HTERT RPE-1 (cell line): ENCODE results near the gene ZNF574.
"Not testable (repeated sequence)": the region's sequence is repeated elsewhere in the genome, so short reads cannot be mapped to it uniquely, and the experiment has no call there.

ENCODE experiments used
- in situ Hi-C: fragments of 300-500 bp; cut with MboI; formaldehyde crosslinking; loops from 4 replicates; pipeline ENCODE4 v1.14.3; 2020; ENCODE audit warnings: low sequenced_read_pairs

ZNF574 gene, protein sequence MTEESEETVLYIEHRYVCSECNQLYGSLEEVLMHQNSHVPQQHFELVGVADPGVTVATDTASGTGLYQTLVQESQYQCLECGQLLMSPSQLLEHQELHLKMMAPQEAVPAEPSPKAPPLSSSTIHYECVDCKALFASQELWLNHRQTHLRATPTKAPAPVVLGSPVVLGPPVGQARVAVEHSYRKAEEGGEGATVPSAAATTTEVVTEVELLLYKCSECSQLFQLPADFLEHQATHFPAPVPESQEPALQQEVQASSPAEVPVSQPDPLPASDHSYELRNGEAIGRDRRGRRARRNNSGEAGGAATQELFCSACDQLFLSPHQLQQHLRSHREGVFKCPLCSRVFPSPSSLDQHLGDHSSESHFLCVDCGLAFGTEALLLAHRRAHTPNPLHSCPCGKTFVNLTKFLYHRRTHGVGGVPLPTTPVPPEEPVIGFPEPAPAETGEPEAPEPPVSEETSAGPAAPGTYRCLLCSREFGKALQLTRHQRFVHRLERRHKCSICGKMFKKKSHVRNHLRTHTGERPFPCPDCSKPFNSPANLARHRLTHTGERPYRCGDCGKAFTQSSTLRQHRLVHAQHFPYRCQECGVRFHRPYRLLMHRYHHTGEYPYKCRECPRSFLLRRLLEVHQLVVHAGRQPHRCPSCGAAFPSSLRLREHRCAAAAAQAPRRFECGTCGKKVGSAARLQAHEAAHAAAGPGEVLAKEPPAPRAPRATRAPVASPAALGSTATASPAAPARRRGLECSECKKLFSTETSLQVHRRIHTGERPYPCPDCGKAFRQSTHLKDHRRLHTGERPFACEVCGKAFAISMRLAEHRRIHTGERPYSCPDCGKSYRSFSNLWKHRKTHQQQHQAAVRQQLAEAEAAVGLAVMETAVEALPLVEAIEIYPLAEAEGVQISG

DNA sequence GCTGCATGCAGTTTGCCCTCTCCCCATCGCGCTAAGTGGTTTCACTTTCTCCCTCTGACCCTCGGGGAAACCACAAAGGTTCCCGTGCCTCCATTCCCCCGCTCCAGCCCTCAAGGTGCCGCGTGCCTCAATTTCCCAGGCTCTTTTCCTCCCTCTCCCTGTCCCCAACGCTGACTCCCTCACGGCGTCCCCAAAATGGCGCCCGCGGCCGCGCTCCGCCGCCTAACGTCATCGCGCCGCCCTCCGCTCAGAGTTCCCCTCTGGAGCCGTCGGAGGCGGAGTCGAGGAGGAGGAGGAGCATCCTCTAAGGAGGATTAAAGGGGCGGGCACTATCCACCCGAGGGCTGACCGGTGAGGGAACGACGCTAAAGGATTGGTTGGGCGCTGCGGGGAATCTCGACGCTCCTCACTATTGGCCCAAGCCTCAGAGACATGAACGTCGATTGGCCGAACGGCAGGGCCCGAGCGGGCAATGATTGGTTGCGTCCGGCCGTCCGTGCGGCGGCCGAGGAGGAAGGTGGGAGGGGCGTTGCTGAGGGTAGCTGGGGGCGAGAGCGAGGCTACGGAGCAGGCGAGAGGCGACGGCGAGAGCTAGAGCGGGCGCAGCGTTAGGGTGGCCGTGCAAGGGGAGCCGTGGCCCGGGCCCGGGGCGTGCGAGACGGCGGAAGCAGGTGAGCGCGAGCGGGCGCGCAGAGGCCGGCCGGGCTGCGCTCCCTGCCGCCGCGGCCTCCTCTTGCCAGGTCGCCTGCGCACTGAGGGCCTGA, at the start of gene ZNF574:
ZNF574 (plus strand) TSS at position 551 of the 764 bp plus-strand sequence. CDS start 2,441 bp downstream, outside the sequence.
- in situ Hi-C loops, result no loop called here

DNA sequence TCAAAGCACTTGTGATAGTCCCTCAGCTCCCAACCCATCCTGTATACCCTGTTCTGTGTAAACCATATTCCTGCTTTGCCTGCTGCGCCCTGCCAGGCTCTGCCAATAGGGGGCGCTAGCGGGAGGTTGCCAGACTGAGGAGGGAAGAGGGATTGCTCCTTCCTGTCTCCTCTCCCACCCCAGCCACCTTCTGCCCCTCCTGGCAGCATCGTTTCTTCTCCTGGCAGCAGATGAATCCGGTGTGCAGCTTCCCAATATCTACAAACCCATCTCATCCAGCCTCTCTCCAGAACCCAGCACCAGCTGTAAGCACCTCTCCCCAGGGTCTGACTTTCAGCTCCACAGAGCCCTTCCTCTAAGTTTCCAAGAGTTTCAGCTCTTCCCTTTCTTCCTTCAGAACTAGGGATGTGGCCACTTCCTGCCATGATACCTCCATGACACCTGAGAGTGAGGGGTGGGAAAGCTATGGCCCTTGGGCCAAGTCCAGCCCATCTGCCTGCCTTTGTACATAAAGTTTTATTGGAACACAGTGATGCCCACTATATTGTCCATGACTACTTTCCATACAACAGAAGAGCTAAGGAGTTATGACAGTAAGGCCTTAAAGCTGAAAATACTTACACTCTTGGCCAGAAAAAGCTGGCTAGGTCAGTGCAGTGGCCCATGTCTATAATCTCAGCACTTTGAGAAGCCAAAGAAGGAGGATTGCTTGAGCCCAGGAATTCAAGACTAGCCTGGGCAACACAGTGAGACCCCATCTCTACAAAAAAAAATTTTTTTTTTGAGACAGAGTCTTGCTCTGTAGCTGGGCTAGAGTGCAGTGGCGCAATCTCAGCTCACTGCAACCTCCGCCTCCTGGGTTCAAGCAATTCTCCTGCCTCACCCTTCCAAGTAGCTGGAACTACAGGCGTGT, 47.4 kb upstream of the ZNF574 start:
- in situ Hi-C loops, result no loop called here

DNA sequence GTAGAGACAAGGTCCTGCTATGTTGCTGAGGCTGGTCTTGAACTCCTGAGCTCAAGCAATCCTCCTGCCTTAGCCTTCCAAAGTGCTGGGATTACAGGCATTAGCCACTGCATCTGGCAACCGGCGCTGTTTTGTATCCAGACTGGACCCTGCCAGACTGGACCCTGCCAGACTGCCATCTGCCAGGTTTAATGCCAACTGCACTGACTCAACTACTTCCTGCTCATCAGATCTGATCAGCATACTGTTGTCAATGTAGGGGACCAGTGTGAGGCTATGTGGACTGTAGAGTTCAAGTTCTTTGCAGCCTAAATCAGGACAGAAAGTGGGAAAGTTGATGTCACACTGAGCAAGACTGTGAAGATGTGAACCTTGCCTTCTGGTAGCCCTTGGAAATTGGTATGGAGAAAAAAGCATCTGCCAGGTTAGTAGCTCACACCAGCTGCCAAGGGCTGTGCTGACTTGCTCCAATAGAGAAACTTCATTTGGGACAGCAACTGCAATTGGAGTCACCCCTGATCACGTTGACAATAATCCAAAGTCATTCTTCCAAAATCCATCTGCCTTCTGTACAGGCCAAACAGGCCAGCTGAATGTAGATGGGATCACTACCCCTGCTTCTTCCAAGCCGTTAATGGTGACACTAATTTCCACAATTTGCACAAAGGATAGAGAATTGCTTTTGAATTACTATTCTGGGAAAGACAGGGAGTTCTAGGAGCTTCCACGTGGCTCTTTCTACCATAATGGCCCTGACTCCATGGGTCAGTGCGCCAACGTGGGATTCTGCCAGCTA, 45.1 kb upstream of the ZNF574 start:
- in situ Hi-C loops, result no loop called here

DNA sequence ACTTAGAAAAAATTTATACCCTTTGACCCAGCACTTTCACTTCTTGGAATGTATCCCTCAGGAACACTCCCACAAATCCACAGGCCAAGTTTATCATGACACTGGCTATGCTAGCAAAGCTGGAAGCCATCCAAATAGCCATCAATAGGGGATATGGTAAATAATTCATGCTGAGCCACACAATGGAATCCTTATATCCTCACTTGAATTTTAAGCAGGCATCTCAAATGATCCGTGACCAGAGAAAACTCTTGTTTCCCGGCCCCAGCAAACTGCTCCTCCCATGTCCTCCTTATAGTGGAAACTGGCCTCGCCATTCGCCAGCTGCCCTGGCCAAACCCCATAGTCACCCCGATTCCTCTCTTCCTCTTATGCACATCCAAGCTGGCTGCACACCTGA, 43.5 kb upstream of the ZNF574 start:
- in situ Hi-C loops, result no loop called here

DNA sequence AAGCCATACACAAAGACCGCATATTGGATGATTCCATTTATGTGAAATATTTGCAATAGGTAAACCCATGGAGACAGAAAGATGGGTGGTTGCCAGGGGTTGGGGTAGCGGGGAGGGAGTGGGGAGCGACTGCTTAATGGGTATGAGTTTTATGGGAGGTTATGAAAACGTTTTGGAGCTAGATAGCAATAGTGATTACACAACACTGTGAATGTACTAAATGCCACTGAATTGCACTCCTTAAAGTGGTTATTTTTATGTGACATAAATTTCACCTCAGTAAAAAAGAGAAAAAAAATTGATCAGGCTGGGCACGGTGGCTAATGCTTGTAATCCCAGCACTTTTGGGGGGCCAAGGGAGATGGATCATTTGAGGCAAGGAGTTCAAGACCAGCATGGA, 42.6 kb upstream of the ZNF574 start:
- in situ Hi-C loops, result no loop called here

DNA sequence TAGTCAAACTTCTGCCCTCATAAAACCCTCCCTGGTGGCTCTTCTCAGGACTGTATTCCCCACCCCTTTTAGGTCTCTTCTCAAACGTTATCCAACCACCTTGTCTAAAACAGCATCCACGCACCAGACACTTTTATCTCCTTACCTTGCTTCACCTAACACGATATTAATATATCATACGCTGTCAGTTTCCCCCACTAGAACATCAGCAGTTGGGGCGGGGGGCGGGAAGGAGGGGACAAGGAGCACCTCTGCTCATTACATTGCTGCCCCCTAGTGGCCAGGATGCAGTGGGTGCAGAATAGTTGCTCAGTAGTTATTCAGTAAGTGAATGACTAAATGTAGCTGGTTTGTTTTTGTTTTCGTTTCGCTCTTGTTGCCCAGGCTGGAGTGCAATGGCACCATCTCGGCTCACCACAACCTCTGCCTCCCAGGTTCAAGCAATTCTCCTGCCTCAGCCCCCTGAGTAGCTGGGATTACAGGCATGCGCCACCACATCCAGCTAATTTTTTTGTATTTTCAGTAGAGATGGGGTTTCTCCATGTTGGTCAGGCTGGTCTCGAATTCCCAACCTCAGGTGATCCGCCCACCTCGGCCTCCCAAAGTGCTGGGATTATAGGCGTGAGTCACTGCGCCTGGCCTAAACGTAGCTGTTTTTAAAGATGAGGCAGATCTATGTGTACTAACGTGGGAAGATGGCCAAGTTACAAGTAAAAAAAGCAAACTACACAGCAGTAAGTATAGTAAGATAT, 41.1 kb upstream of the ZNF574 start:
- in situ Hi-C loops, result not testable (repeated sequence)

DNA sequence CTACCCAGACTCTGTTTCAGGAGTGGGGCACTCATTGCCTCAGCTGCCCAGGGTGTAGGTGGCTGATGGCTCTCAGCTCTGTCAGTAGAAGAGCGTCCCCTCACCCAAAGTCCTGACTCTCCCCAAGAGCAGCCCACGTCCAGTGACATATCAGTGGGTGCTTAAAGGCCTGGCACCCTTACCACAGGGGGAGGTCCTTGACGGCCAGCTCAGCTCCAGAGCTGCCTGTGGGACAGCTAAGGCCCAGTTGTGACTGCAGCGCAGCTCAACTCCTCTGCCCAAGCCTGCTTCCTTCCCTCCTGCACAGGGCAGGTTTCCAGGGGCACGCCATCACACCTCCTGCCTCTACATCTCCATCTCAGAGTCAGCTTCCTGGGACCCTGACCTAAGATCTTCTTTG, 38.3 kb upstream of the ZNF574 start:
- in situ Hi-C loops, result no loop called here

DNA sequence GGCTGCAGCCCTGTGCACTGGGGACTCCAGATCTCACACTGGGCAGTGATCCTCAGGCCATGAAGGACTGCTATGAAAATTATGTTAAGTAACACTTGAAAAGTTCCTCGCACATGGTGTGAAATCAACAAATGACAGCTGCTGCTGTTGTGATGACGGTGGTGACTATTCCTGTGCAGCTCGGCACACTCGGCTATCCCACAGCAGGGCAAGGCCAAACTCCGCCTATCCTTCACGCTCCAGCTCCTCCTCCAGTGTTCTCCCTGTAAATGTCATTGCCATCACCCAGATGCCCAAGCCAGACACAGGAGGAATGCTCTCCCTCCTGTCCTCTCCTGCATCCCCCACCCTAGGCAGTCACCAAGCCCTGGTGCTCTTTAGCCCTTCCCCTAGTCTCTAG, 37.3 kb upstream of the ZNF574 start:
- in situ Hi-C loops, result no loop called here

DNA sequence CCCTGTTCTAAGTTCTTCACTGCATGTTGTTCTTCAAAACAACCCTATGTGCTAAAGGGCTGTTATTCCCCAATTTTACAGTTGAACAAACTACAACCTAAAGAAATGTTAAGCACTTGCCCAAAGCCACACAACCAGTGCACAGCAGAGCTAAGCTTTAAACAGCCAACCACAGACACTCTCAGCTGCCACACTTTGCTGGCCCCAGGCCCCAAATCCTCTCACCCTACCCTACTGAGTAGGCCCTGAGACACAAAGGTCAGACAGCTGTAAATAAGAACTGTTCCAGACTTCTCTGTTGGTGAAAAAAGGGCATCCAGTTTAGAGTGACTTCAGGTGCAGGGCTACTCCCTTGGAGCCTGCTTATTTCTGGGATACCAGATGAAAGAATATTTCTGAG, 35.9 kb upstream of the ZNF574 start:
- in situ Hi-C loops, result no loop called here

DNA sequence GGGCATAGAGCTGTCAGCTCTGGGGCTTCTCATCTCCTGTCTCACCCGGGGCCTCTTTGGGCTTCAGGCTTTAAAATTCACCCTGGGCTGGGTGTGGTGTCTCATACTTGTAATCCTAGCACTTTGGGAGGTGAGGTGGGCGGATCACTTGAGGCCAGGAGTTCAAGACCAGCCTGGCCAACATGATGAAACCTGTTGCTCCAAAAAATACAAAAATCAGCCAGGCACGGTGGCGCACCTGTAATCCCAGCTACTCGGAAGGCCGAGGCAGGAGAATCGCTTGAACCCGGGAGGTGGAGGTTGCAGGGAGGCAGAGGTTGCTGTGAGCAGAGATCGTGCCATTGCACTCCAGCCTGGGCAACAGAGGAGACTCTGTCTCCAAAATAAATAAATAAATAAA, 35.5 kb upstream of the ZNF574 start:
- in situ Hi-C loops, result not testable (repeated sequence)

DNA sequence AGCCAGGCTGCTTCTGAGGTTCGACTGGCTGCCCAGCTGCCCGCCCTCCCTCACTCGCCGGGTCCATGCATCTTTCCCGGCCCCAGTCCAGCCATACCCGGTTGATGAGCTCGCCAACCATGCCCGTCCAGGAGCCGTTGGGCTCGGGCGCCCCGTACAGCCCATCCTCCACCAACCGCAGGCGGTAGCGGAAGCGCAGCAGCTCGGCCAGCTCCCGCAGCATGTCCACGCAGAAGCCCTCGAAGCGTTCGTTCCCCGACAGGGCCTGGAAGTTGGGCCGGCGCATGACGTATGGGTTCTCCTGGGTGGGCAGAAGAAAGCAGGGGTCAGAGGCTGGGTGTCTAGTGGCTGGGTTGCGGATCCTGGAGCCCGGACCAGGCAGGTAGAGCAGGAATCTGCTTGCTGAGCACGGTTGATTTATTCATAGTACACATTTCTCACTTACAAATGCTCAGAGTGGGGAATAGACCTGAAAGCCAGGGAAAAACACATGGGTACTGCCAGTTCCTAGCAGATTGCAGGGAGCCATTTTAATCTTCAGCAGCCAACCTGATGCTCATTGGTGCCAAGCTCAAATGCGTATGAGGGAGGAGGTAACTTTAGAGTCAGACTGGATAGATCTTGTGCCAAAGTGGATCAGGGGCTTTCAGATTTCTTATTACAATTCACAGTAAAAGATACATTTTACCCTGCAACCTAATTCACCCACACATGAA, 33.4 kb upstream of the ZNF574 start:
- in situ Hi-C loops, result no loop called here

DNA sequence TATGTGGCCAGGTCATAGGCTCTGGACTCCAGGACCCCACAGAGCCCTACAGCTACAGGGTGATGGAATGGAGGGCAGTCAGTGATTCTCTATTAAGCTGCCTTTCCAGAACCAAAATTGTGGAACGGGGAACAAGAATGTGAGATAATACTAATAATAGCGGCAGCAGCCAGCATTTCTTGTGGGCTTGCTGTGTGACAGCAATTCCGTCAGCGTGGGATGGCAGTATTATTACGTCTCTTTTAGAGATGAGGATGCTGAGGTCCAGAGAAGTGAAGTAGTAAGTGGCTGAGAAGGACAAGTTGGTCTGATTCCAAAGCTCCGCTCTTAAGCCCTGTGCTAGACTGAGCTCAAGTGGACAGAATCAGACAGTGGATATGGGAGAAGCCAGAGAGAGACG, 30.4 kb upstream of the ZNF574 start:
- in situ Hi-C loops, result no loop called here

DNA sequence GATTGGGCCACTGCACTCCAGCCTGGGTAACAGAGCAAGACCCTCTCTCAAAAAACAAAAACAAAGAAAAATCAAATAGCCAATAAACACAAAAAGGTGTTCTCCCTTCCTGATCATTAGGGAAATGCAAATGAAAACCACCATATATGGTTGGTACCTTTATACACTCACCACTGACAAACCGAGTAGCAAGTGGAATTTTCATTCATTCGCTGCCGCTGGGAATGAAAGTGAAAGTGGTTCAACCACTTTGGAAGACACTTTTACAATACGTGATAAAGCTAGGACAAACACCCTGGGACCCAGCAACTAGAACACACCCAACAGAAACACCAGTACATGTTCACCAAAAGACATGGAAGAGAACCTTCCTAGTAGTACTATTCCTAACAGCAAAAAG, 27.0 kb upstream of the ZNF574 start:
- in situ Hi-C loops, result no loop called here

DNA sequence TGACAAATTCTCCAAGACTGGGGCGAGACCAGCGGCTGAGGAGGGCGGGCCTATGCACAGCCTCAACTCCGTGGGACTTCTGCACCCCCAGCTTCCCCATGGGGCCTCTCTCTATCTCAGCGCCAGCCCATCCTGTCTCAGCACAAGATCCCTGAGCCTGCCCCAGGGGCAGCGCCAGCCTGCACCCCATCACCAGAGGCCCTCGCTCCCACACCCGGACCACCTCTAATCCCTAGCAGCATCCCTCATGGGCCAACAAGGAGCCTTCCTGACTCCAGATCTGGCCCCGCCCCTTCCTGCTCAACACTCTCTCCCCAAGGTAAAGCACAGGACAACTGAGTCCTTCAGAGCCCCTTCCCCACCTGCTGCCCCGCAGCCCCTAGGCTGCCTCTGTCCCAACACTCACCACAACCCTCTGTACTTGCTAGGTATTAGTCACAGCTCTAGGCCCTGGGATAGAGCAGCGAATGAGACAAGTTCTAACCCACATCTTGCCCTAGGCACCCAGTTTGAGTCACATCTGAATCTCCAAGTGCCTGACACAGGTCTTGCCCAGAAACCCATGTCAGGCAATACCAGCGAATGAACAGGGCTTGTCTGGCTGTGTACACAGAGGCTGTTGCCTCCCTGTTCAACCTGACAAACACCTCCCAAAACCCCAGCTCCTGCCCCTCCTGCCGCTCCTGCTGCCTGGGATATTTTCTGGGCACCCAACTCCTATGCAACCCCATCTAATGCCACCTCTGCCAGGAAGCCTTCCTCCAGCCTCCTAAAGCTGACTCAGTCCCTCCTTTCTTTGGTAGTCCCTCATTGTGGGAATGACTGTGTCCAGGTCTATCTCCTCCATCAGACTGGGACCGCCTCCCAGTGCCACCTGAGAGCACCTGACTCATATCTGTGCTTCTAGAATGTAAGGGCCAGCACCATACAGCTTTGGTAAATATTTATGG, 24.5 kb upstream of the ZNF574 start:
- in situ Hi-C loops, result no loop called here

DNA sequence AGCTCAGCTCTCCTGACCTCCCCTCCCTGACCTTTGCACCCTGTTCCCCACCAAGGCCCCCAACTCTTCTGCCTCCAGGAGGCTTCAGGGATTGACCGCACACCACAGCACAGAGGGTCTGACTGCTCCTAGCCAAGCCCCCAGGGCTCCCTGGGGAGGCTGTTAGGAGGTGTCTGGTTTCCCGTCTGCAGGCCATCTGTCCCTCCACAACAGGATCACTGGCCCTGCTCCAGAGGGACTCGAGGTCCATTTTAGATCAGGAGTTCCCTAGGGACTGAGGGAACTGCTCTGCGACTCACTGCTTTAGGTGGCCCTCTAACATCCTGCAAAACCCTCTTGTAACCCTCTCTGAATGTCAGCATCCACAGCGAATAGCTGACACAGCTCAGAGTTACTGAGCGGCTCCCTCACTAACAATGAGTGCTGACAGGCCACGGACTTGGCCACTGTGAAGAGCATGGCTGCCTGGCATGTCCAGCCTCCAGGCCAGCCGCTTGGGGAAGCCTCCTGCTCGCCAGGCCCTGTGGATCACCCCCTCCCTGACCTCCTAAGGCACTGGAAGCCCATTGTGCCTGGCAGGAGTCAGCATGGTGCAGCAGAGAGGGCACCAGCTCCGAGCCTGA, 23.6 kb upstream of the ZNF574 start:
- in situ Hi-C loops, result no loop called here
